ENCODE measurements around the gene KHNYN.

The KHNYN gene

GRCh38 chr14:24407608-24408325 lies 22.0 kb upstream of the KHNYN start:
- ChIA-PET CTCF (interaction anchor here (0.8 to 3.4 kb wide), 4 partner anchors 10 to 24 kb away, joined by 3 to 16 read pairs (median 3); no protein-coding TSS in a partner anchor), POLR2A (no interaction called here)
- TF ChIP-seq CTCF (IDR thresholded peaks at IDR 0.05; ENCODE audit: control extremely low read depth, extremely low read depth, low read depth, missing control alignments) = no peak
- no peak for DNase-seq (ENCODE audit: extremely low spot score)

DNA sequence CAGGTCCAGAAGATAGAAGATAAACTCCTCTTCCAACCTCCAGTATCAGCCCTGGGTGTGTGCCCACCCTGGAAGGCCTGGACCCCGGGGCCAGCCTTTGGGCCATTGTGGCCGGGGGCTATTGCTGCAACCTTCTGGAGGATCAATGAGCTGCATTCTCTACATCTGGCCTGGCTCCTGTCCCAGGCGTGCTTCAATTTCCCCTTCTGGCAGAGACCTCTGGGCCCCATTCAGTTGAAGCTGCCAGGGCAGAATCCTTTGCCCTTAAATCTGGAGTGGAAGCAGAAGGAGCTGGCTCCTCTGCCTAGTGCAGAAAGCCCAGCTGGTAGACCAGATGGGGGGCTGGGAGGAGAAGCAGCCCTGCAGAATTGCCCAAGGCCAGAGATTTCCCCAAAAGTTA lies 21.0 kb upstream of the KHNYN start:
- no peak for TF ChIP-seq CTCF (IDR thresholded peaks at IDR 0.05; ENCODE audit: control extremely low read depth, extremely low read depth, low read depth, missing control alignments)
- DNase-seq (ENCODE audit: extremely low spot score) = no peak
- ChIA-PET POLR2A (interaction anchor here (1.0 kb wide), 1 partner anchor 21 kb away, joined by 3 read pairs; the partner anchor contains the start of gene KHNYN), CTCF (interaction anchor here (0.7 to 3.8 kb wide), 7 partner anchors 11 to 100 kb away, joined by 3 to 26 read pairs (median 4); partner anchors contain the start of gene ADCY4)

DNA sequence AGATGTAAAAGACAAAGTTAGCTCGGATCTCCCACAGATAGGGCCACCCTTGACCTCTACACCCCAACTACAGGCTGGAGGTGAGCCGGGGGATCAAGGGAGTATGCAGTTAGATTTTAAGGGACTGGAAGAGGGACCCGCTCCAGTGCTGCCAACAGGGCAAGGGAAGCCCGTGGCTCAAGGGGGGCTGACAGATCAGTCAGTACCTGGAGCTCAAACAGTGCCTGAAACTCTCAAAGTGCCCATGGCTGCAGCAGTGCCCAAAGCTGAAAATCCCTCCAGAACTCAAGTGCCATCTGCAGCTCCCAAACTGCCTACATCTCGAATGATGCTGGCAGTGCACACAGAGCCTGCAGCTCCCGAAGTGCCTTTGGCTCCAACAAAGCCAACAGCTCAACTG lies 20.6 kb upstream of the KHNYN start:
- ChIA-PET POLR2A (interaction anchor here (1.0 kb wide), 1 partner anchor 21 kb away, joined by 3 read pairs; the partner anchor contains the start of gene KHNYN), CTCF (interaction anchor here (0.6 to 3.8 kb wide), 8 partner anchors 10 to 101 kb away, joined by 3 to 26 read pairs (median 4); partner anchors contain the start of gene ADCY4)
- DNase-seq (ENCODE audit: extremely low spot score) = no peak
- TF ChIP-seq CTCF (IDR thresholded peaks at IDR 0.05; ENCODE audit: control extremely low read depth, extremely low read depth, low read depth, missing control alignments) = no peak

DNA sequence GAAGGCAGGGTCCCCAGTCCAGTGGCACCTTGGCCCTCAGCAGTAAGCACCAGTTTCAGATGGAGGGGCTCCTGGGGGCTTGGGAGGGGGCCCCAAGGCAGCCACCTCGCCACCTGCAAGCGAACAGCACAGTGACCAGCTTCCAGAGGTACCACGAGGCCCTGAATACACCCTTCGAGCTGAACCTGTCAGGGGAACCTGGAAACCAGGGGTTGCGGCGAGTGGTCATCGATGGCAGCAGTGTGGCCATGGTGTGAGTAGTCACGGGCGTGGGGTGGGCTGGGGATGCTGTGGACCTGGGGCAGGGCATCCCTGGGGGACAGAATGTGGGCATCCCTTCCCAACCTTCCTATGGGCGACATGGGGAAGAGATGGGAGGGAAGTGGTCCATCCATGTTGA lies 19.8 kb upstream of the KHNYN start:
- DNase-seq (ENCODE audit: extremely low spot score) = no peak
- no peak for TF ChIP-seq CTCF (IDR thresholded peaks at IDR 0.05; ENCODE audit: control extremely low read depth, extremely low read depth, low read depth, missing control alignments)
- ChIA-PET CTCF (interaction anchor here (0.6 to 4.8 kb wide), 9 partner anchors 7 to 77 kb away, joined by 3 to 33 read pairs (median 7); partner anchors contain the start of genes ADCY4, CBLN3, KHNYN and NYNRIN), POLR2A (no interaction called here)

DNA sequence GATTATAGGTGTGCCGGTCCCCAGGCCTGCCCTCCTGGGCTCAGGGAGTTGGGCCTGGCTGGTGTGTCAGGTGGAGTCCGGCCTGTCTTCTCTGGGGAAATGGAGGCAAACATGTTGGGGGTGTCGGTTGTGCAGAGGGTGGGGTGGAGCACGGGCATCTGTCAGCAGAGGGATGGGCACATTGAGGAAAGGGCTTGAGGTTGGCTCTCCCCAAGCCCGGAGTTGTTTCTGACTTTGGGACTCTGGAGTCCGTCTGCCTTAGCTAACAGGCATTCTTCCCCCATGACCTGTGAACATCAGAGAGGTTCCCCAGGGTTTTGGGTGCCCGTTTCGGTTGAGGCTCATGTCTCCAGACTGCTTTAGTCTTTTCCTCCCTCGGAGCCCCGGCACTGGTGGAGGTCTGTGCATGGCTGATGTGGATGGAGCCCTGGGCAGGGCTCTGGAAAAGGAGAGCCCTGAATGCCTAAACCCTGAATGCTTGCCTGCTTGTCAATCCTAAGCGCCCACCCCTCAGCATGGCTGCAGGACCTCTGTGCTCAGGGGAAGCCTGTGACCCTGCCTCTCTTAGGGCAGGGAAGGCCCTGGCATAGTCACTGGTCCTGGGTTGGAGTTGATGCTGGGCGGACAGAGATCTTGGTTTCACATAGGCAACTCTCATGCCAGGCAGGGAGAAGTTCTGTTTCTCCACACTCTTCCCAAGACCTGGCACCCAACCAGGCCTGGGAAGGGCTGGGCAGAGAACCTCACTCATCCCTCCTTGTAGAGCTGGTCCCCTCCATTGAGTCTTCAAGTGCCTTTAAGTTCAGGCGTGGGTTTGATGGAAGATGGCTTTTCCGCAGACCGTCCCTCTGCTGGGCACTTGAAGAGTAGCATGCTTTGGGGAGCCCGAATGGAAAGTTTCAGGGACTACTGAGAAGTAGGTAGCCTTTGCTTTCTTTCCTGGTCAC lies 18.0 kb upstream of the KHNYN start:
- TF ChIP-seq CTCF (IDR thresholded peaks at IDR 0.05; ENCODE audit: control extremely low read depth, extremely low read depth, low read depth, missing control alignments) = peak; percentile 55
- peak; percentile 70 for DNase-seq (ENCODE audit: extremely low spot score)
- POLR2A ChIA-PET = no interaction called here
- CTCF ChIA-PET = interaction anchor here (1.0 to 4.8 kb wide), 9 partner anchors 8 to 79 kb away, joined by 3 to 33 read pairs (median 3); partner anchors contain the start of genes ADCY4, CBLN3, KHNYN and NYNRIN

DNA sequence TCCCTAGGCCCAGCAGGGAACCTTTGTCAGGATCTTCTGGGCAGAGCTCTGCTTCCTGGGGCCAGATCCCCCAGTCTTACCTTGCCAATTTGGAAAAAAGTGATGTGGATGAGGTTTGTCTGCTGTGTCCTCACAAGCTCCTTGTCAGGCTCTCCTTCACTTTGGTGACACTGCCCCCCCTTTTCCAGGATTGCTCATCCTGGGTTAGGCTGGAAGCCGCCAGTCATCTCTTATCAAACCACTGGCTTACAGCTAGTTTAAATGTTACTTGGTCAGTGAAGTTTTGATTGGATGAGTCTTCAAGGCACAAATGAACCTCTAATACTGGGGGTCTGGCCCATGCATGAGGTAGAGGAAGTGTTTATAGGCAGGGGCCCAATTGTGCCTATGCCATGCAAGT lies 15.7 kb upstream of the KHNYN start:
- ChIA-PET CTCF (interaction anchor here (0.8 to 4.8 kb wide), 9 partner anchors 9 to 106 kb away, joined by 3 to 33 read pairs (median 3); partner anchors contain the start of genes CBLN3 and KHNYN), POLR2A (no interaction called here)
- TF ChIP-seq CTCF (IDR thresholded peaks at IDR 0.05; ENCODE audit: control extremely low read depth, extremely low read depth, low read depth, missing control alignments) = no peak
- no peak for DNase-seq (ENCODE audit: extremely low spot score)
